NCI-H82 treated with DMSO at 0.1 percent for 48 hours (cell line): ENCODE results near the gene MED16.
"Not testable (repeated sequence)": the region's sequence is repeated elsewhere in the genome, so short reads cannot be mapped to it uniquely, and the experiment has no call there.

Experiments used
- DNase-seq: peaks from one replicate; lab custom pipeline; 2025; ENCODE audit not compliant: unreplicated experiment; lab: John Stamatoyannopoulos, UW

The MED16 gene

GRCh38 chr19:831407-832369, 61.3 kb downstream of the MED16 start:
- no peak for DNase-seq

DNA sequence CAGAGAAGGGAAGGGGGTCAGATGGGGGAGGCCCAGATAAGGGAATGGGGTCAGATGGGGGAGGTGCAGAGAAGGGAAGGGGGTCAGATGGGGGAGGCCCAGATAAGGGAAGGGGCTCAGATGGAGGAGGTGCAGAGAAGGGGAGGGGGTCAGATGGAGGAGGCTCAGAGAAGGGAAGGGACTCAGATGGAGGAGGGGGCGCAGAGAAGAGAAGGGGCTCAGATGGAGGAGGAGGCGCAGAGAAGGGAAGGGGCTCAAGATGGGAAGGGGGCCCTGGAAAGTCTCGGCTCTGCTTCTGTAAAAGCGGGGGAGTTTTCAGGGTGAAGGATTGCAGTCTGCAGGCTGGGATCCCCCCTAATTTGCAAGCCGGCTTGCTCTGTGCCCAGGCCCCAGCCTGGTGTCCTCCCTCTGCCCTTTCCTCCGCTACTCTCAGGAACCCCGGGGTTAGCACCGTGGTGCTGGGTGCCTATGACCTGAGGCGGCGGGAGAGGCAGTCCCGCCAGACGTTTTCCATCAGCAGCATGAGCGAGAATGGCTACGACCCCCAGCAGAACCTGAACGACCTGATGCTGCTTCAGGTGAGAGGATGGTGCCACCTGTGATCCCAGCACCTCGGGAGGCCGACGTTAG, 63.7 kb downstream of the MED16 start:
- DNase-seq = no peak

- DNase-seq = no peak
Observed at GRCh38 chr19:827710-828321, 65.2 kb downstream of the MED16 start, which contains the start of gene AZU1. TSS of gene AZU1 (plus strand) at chr19:827837. CDS start at chr19:827847, 10 bp downstream.

GRCh38 chr19:827314-827709, 65.7 kb downstream of the MED16 start:
- DNase-seq = no peak

- no peak for DNase-seq
Observed at GRCh38 chr19:825897-826644, 66.9 kb downstream of the MED16 start.

GRCh38 chr19:824885-825284, 68.1 kb downstream of the MED16 start:
- no peak for DNase-seq

- DNase-seq = no peak
Observed at GRCh38 chr19:823565-824121, 69.3 kb downstream of the MED16 start.

GRCh38 chr19:821825-822503, 71.0 kb downstream of the MED16 start, which contains the start of gene PLPPR3:
TSS of gene PLPPR3 (minus strand) at chr19:821955. CDS start at chr19:821559, 396 bp downstream.
- no peak for DNase-seq

DNA sequence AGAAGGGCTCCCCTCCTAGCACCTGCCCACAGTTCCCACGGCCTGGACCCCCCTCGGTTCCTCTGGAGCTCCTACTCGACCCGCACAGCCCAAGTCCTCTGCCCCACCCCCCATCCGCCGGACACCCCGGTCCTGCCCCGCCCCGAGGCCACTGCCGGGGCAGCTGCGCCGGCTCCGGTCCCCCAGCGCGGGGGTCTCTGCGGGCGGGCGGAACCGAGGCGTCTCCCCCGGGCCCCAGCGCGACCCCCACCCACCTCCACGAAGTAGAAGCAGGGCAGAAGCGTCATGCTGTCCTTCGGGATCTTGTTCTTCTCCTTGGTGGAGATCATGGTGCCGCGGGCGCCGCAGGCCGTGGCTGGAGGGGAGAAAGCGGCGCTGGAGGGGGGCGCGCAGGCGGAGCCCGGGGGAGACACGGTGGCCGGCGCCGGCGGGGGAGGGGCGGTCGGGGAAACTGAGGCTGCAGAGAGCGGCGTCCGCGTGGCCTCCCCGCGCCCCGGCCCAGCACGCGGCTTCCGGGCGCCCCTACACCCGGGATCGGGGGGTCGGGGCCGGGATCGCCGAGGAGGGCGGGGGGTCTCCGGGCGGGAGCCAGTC, 71.7 kb downstream of the MED16 start:
- no peak for DNase-seq

GRCh38 chr19:820212-820611, 72.8 kb downstream of the MED16 start:
- not testable (repeated sequence) for DNase-seq
